Subcutaneous adipose tissue (tissue), 4 donors: ENCODE results near the gene SPI1. TPM values are rescaled to one million over a fixed set of nuclear protein-coding genes. Genes with fewer than 3 reads are reported as not detected.

Experiments used
- CTCF ChIP-seq: fragments of 450-650 bp; IDR thresholded peaks from one replicate; pipeline ENCODE4 v1.5.1; 2016; ENCODE audit warnings: low read depth, mild to moderate bottlenecking, control low read depth, antibody characterized with exemption, moderate library complexity
- total RNA-seq, 4 donors: library from RNA; depleted of rRNA; stranded (reverse); fragments of >200 nt; gene quantifications; one replicate each; pipeline ENCODE4 v1.1.0, GENCODE V29; 2016

Gene SPI1
- total RNA-seq, 4 donors from 2014 or later: 20.3 to 92.3 (median 32.6) TPM

- no peak for TF ChIP-seq CTCF
Measured at GRCh38 chr11:47340980-47341775, 37.2 kb downstream of the SPI1 start.

GRCh38 chr11:47340010-47340409 lies 38.3 kb downstream of the SPI1 start:
- TF ChIP-seq CTCF: no peak

- TF ChIP-seq CTCF: no peak
Measured at GRCh38 chr11:47338396-47339241, 39.7 kb downstream of the SPI1 start.

- TF ChIP-seq CTCF: no peak
Measured at GRCh38 chr11:47337229-47337924, 41.0 kb downstream of the SPI1 start.

GRCh38 chr11:47336595-47336994 lies 41.8 kb downstream of the SPI1 start:
- TF ChIP-seq CTCF: no peak

- TF ChIP-seq CTCF: no peak
Measured at GRCh38 chr11:47335733-47336132, 42.6 kb downstream of the SPI1 start.

- no peak for TF ChIP-seq CTCF
Measured at GRCh38 chr11:47333886-47334443, 44.4 kb downstream of the SPI1 start.
